Colonic mucosa (tissue), 4 donors: Measurements from ENCODE around the gene CENPE. TPM values are rescaled to one million over a fixed set of nuclear protein-coding genes. Genes with fewer than 3 reads are reported as not detected.

Experiments used
- DNase-seq: peaks from one replicate; pipeline ENCODE4 v3.0.0-alpha.2; 2020
- H3K27ac ChIP-seq: fragments of 200-600 bp; one replicate; pipeline ENCODE4 v1.8.0; 2021
- H3K27me3 ChIP-seq: fragments of 200-600 bp; one replicate; pipeline ENCODE4 v1.8.0; 2021
- H3K36me3 ChIP-seq: fragments of 200-600 bp; one replicate; pipeline ENCODE4 v1.8.0; 2021
- H3K4me1 ChIP-seq: fragments of 200-600 bp; one replicate; pipeline ENCODE4 v1.8.0; 2021; ENCODE audit warnings: mild to moderate bottlenecking
- H3K4me3 ChIP-seq: fragments of 200-600 bp; one replicate; pipeline ENCODE4 v1.8.0; 2021
- H3K9ac ChIP-seq, 2 donors: one replicate each; pipeline ENCODE4 v1.7.0; 2013; ENCODE audit warnings: control low read depth in 2 of 2, low read depth in 2 of 2, low read length in 2 of 2
- H3K9me3 ChIP-seq: fragments of 200-600 bp; one replicate; pipeline ENCODE4 v1.8.0; 2021
- intact Hi-C: fragments of 100-400 bp; cut with DNase I; formaldehyde crosslinking; loops from one replicate; pipeline ENCODE4 v1.14.1; 2022
- total RNA-seq, 2 donors: library from RNA; stranded (reverse); fragmentation: NEBNext Ultra II Directional in 1 of 2; extraction: Animal tissue kit (Norgen Biotek cat#: 25700) in 1 of 2; gene quantifications; one replicate each; pipeline ENCODE4 v1.2.1, GENCODE V29; 2021
- TF ChIP-seq, protein P1 (sequence below): fragments of 200-600 bp; IDR thresholded peaks from one replicate; pipeline ENCODE4 v1.8.0; 2022; ENCODE audit warnings: antibody characterized with exemption, mild to moderate bottlenecking
- donor health status: healthy.
- donor health status: DM: no; HTN: no; CAD: no.
- donor health status: DM: no; HTN: no; CAD: no.

Gene CENPE
- total RNA-seq, 2 donors from 2014 or later, result 9.8 to 23.2 TPM

DNA sequence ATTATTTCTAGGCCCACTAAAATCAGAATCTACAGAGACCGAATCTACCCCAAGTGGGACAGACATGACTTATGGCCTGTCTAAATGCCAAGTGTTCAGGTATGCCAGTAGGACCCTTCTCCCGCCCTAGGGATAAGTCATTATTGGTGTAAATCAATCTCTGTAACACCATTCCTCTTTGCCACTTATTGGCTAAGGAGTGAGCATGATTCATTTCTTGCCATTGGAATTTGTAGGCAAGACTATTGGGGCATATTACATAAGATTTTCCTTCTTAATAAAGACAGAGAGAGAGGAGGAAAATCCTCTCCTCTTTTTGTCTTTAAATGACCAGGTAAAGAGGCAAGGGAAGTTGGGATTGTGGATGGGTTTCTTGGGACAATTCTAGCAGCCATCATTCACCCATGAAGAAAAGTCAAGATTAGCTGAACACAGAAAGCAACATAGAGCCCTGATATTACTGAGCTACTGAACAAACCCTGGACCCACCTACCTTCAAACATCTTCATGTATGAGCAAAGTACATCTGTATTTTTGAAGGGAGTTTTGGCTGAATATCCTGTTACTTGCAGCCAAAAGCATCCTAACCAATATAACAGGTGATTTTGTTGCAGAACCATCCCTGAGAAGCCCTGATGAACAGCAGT lies 124.2 kb downstream of the CENPE start:
- Histone ChIP-seq H3K4me3 (no peak overlapping the region), H3K27me3 (no peaks in the 10 kb centered on the region), H3K4me1 (no peaks in the 10 kb centered on the region), H3K27ac (no peak overlapping the region), H3K36me3 (no peaks in the 10 kb centered on the region), H3K9ac (no peak overlapping the region), H3K9me3 (no peaks in the 10 kb centered on the region)
- TF ChIP-seq, protein P1, sequence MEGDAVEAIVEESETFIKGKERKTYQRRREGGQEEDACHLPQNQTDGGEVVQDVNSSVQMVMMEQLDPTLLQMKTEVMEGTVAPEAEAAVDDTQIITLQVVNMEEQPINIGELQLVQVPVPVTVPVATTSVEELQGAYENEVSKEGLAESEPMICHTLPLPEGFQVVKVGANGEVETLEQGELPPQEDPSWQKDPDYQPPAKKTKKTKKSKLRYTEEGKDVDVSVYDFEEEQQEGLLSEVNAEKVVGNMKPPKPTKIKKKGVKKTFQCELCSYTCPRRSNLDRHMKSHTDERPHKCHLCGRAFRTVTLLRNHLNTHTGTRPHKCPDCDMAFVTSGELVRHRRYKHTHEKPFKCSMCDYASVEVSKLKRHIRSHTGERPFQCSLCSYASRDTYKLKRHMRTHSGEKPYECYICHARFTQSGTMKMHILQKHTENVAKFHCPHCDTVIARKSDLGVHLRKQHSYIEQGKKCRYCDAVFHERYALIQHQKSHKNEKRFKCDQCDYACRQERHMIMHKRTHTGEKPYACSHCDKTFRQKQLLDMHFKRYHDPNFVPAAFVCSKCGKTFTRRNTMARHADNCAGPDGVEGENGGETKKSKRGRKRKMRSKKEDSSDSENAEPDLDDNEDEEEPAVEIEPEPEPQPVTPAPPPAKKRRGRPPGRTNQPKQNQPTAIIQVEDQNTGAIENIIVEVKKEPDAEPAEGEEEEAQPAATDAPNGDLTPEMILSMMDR, result no peak
- DNase-seq, result no peak
- intact Hi-C loops, result no loop called here

DNA sequence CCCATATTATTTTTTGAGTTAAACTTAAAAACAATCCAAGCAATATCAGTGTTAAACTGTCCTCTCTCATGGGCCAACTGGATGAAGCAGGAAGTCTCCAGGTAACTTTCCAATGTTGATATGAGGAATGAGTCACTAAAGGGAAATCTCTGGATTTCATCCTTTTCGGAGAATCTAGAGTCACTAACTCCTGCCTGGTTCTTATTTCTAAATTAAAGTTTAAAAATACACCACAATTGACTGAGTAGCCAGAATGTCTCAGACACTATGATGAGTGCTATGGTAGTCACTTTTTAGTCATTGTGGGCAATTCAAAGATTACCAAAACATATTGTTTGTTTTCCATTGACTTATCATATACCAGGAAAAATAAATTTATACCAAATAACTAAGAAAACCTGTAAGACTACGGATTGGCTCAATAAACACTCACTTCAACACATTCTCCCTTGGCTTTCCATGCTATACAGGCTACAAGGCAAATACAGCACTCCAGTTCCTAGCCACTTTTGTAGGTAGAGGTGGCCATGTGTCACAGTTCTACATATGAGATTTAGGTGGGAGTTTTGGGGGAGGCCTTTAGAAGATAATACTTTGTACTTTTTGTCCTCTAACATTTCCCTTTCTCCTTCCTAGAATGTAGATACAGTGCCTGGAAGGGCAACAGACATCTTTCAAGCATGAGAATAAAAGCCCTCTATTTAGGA lies 130.1 kb downstream of the CENPE start:
- Histone ChIP-seq H3K27ac (no peak overlapping the region), H3K36me3 (no peaks in the 10 kb centered on the region), H3K9ac (no peak overlapping the region), H3K27me3 (no peaks in the 10 kb centered on the region), H3K4me3 (no peak overlapping the region), H3K4me1 (no peaks in the 10 kb centered on the region), H3K9me3 (no peaks in the 10 kb centered on the region)
- TF ChIP-seq, protein P1, result no peak
- intact Hi-C loops, result no loop called here
- DNase-seq, result no peak

DNA sequence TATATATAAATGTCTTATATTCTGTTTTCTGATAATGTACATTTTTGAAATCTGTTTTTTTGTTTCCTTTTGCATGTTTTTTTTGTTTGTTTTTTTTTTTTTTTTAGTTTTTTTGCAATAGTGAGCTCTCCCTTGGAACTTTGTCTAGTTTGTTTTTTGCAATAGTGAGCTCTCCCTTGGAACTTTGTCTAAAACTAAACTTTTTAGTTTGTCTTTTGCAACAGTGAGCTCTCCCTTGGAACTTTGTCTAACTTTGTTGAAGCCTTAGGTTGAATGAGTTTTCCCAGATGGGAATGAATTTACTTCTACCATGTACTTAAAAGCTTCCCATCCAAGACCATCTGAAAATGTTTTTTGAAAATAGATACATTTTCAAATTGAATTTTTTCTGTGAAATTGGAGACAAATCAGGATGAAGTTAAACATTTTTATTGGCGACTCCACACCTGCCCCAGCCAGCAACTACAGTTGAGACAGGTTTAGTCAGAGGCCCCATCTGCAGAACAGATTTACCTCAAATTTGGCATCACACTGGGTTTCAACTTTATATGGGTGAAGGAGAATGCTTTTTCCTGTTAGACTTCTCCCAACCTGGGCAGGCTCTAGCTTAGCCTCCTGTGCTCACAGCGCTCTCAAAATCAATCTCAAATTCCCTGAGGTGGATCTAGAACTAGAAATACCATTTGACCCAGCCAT lies 137.5 kb downstream of the CENPE start:
- DNase-seq, result no peak
- H3K9me3 ChIP-seq, result no peaks in the 10 kb centered on the region
- H3K36me3 ChIP-seq, result no peaks in the 10 kb centered on the region
- no peaks in the 10 kb centered on the region for H3K4me1 ChIP-seq
- no peak overlapping the region for H3K4me3 ChIP-seq
- H3K27ac ChIP-seq, result no peak overlapping the region
- H3K27me3 ChIP-seq, result no peaks in the 10 kb centered on the region
- TF ChIP-seq, protein P1, result no peak
- no peak overlapping the region for H3K9ac ChIP-seq
- intact Hi-C loops, result no loop called here

Other genes starting within 250 kb of the CENPE start
- gene SLC9B1, start 178.6 kb downstream of the CENPE start, total RNA-seq, result not detected
- gene SLC9B2, start 121.6 kb downstream of the CENPE start, total RNA-seq, result 1 to 10 TPM; 1.3 to 2.9 TPM
- 10 to 100 TPM; 14.0 to 35.3 TPM for gene BDH2, start 98.5 kb downstream of the CENPE start, total RNA-seq